HT-29 (cell line): Measurements from ENCODE around the gene KCNJ2. TPM values are rescaled to one million over a fixed set of nuclear protein-coding genes. Genes with fewer than 3 reads are reported as not detected.

ENCODE experiments used
- DNase-seq: peaks from one replicate; pipeline ENCODE4 v3.0.0-alpha.2; 2015; ENCODE audit warnings: low spot score
- total RNA-seq: library from RNA; depleted of rRNA; stranded (reverse); fragments of >200 nt; shearing (Covaris generic); gene quantifications from 2 replicates; pipeline ENCODE4 v1.2.3, GENCODE V29; 2014; rRNA removed

The KCNJ2 gene
- total RNA-seq, 1 experiment from 2014 or later: 0.23 TPM

DNA sequence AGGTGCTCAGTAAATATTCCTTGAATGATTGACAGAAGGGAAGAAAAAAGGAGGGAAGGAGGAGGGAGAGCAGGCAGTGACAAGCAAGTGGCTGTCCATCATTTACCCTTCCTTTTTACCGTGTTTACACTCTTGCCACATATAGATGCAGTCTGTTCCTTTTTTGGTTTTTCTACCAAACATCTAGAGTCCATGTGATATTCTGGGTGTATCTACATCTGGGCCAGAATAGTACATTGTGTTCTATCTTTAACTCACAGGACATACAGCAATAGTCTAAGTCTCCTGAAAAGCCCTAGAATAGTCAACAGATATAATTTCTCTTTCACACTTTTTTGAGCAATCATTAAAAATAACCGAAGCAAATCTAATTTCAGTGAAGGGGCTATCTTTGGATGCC, 33.5 kb downstream of the KCNJ2 start:
- DNase-seq: no peak

DNA sequence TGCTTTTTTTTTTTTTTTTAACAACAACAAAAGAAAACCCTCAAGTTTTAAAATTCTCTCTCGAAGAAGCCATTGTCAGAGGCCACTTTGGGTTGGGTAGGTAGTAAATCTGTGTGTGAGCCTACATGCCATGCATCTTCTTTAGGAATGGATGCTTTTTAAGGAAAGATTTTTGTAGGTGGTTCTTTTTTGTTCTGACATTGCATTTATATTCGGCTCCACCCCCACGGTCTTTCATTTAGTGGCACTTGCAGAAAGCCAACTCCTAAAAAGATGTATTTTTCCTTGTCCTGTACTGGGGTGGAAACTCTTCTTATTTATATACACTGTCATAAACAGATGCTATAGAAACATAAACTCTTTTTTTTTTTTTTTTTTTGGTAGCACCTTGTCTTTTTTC, 35.1 kb downstream of the KCNJ2 start:
- no peak for DNase-seq

DNA sequence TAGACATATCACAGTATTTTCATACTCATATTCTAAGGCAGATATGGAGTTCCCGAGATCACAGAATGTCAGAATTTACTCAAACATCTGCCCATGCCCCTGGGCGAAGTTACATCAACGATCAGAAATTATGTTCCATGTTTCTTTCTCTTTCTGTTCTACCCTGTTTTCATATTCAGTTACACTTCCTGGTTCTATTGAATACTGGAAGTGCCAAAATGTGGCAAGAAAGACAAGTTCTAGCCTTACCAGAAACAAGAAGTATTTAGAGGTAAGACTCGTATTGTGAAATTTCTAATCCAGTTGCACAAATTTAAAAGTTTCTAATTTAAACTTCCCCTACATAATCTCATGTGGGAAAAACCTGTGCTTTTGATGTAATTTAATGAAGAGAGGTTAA, 36.1 kb downstream of the KCNJ2 start:
- no peak for DNase-seq

DNA sequence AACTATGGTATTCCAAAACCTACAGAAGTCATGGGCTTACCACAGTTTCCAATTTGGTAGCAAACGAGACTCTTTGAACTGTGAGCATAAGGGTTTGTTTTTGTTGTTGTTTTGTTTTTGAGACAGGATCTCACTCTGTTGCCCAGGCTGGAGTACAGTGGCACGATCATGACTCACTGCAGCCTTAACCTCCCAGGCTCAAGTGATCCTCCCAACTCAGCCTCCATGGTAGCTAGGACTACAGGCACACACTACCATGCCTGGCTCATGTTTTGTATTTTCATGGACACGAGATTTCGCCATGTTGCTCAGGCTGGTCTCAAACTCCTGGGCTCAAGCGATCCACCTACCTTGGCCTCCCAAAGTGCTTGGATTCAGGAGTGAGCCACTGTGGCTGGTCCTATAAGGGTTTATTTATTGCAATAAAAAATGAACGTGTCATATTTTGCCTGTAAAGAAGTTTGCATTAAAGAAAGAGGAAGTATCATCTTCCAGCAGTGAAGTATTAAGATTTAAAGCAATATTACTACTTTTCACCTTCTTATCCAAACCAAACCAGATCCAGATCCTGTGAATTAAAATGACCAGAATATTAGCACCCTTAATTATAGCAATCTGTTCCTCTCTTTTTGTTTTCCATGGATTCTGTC, 37.2 kb downstream of the KCNJ2 start:
- no peak for DNase-seq

DNA sequence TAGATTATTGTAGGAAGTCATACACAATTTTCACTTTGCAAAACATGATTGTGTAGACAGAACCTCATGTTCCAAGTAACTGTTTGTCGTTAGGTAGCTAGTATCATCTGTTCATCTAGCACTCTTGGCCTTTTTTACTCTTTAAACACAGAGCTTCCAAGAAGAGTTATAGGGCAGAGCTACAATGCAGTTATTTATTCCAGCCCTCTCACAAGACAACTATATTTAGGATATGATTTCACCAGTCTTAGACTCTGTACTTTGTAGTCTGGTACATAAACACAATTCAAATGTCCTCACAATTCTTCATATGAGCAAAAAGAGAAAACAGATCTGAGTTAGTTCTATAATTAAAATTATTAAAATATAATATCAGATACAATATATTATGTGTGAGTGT, 37.9 kb downstream of the KCNJ2 start:
- DNase-seq: no peak

DNA sequence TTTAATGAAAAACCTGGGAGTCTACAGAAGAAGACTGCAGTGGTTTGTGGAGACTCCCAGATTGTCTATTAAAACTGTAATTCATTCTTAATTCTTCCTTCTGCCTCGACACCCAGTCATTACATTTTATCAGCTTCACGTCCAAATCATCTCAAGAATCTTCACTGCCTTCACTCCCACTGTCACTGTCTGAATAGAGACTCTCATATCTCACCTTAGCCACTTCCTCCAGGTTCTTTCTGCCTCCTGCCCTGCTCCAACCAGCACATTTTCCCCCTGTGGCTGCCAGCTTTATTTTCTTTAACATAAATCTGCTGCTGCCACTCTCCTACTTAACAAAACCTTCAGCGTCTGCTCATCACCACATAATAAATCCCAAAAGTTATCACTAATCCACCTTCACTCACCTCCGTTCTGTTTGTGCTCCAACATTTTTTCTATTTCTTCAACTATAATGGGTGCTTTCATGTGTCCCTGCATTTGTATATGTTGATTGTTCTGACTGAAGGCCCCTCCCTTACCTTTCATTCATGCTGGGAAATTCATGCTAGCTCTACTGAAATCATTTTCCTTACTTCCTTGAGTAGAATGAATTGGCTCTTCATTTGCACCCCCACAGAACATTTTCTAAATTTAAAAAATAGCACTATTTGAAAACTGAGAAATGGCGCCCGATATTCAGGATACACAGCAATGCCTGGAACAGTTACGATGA, 38.9 kb downstream of the KCNJ2 start:
- DNase-seq: no peak

DNA sequence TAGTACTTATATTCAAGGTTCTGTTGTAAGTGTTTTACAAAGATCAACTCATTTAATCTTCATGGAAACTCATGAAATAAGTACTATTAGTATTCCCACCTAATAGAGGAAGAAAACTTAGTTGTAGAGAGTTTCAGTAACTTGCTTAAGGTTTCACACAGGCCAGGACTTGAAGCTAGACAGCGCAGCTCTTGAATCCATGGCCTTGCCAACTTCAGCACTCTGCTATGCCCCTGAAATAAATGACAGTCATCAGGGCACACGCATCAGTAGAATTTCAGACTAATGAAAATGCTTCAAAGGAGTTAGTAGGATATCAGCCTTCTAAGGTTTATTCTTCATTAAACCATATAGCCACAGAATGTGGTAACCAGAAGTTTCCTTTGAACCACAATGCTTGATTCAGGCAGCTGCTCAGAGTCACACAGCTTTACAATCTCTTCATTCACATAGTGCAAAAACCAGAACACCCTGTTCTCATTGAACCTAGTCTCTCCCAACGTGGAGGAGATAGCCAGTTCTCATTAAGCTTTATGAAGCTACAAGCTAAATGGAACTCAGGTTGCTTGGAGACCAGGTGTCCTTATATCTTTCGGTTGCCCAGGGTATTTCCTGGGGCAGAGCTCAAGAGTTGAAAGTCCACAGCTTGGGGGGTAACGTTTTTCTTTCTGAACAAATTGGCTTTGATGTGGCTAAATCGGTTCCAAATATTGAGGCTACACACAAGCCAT, 39.7 kb downstream of the KCNJ2 start:
- DNase-seq: peak; percentile 19

DNA sequence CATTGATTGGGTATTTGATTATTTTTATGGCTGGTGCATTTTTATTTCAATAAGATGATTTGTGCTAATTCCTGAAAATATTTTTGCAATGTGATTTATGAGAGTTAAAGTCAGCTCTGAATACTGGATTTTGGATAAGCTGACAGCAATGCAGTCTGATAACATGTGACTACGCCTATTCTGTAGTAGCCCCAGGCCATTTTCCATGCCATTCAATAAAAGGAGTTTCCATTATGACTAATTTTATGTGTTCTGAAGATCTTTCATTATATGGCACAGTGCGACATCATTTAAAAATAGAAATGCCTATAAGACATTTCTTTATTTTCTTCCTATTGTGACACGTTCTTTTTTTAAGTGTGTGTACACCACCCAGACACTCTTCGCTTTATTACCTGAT, 46.3 kb downstream of the KCNJ2 start:
- DNase-seq: no peak

DNA sequence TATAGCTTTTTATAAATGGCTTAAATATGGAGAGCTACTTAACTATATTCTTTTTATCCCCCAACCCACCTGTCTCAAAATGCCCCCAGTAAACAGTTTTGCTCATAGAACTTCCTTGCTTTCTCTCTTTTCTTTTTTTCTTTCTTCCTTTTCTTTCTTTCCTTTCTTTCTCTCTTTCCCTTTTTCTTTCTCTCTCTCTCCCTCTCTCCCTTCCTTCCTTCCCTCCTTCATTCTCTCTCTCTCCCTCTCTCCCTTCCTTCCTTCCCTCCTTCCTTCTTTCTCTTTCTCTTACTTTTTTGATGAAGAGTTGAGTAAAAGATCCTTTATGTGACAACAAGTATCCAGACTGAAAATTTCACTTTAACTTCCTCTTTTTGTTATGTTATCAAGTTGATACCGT, 48.2 kb downstream of the KCNJ2 start:
- no peak for DNase-seq

DNA sequence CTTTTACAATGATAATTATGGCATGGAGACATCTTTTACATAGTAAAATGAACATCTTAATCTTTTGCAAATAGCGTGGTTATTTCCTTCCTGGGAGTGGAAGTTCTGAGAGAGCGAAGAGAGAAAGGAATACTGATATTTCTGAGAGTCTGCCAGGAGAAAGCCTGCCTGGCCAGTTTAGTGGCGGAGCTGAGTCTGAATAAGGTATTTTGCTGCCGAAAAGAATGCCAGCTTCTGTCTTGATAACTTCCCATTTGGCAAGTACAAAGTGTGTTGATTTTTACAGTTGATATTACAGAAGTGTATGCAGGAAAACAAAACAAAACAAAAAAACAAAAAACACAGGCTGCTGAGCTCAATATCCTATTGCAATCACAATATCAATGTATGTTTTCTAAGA, 55.9 kb downstream of the KCNJ2 start:
- DNase-seq: no peak

Other genes with a start within 250 kb of the KCNJ2 start
- gene KCNJ16, start 94.3 kb upstream of the KCNJ2 start, total RNA-seq: not detected in 2 replicates